IMR-90 (cell line): ENCODE measurements around the gene SPATA3. TPM values are rescaled to one million over a fixed set of nuclear protein-coding genes. Genes with fewer than 3 reads are reported as not detected.

ENCODE experiments used
- ATAC-seq: fragments of 200-7000 bp; cut with Tn5 transposase; 2 replicates; pipeline ENCODE4 v1.9.1; 2020; ENCODE audit warnings: low read depth, mild to moderate bottlenecking, moderate library complexity
- BruUV-seq: library from RNA; stranded (reverse); fragments of 400-500 nt; replicated peaks from 2 replicates; lab custom pipeline; 2021; lab: Mats Ljungman, UMichigan
- CTCF ChIA-PET: fragments of 300-600 bp; formaldehyde crosslinking; extraction: SDS; loops from one replicate; lab custom pipeline; 2021; ENCODE audit warnings: antibody characterized with exemption; lab: Yijun Ruan, JAX
- POLR2A ChIA-PET: fragments of 300-600 bp; sonication (Branson Sonifier 250); formaldehyde crosslinking; loops from one replicate; lab custom pipeline; 2022; ENCODE audit warnings: antibody characterized with exemption; ENCODE audit not compliant: unreplicated experiment; lab: Charles Lee
- DNase-seq: peaks from one replicate; pipeline ENCODE4 v3.0.0; 2013
- H2AFZ ChIP-seq: replicated peaks from 2 replicates; pipeline ENCODE3; 2013; ENCODE audit warnings: low read length, mild to moderate bottlenecking; ENCODE audit not compliant: poor library complexity
- H2AK5ac ChIP-seq: 2 replicates; pipeline ENCODE4 v1.6.1; 2013; ENCODE audit warnings: low read depth, low read length, inconsistent platforms
- H2AK9ac ChIP-seq: replicated peaks from 2 replicates; pipeline ENCODE3; 2013; ENCODE audit warnings: mild to moderate bottlenecking, low read depth, low read length, moderate library complexity; ENCODE audit not compliant: poor library complexity
- H2BK120ac ChIP-seq: 2 replicates; pipeline ENCODE4 v1.6.1; 2013; ENCODE audit warnings: low read depth, low read length, inconsistent platforms
- H2BK15ac ChIP-seq: 3 replicates; pipeline ENCODE4 v1.6.1; 2013; ENCODE audit warnings: low read depth, low read length, inconsistent platforms
- H2BK20ac ChIP-seq: 2 replicates; pipeline ENCODE4 v1.6.1; 2013; ENCODE audit warnings: low read depth, mild to moderate bottlenecking, inconsistent platforms, low read length, moderate library complexity
- H2BK5ac ChIP-seq: 2 replicates; pipeline ENCODE4 v1.6.1; 2013; ENCODE audit warnings: mild to moderate bottlenecking, low read depth, low read length, inconsistent platforms; ENCODE audit not compliant: poor library complexity, severe bottlenecking
- H3K14ac ChIP-seq: replicated peaks from 2 replicates; pipeline ENCODE4 v1.6.1; 2013; ENCODE audit warnings: low read depth, low read length, inconsistent platforms
- H3K18ac ChIP-seq: 2 replicates; pipeline ENCODE4 v1.6.1; 2013; ENCODE audit warnings: low read depth, low read length, control low read depth
- H3K23ac ChIP-seq: 2 replicates; pipeline ENCODE4 v1.6.1; 2013; ENCODE audit warnings: low read depth, low read length, inconsistent platforms
- H3K27ac ChIP-seq: 2 replicates; pipeline ENCODE4 v1.5.1; 2013; ENCODE audit warnings: mild to moderate bottlenecking, control low read depth, low read length; ENCODE audit not compliant: insufficient read depth
- H3K27me3 ChIP-seq: 2 replicates; pipeline ENCODE4 v1.6.1; 2013; ENCODE audit warnings: low read length; ENCODE audit not compliant: control insufficient read depth, insufficient read depth
- H3K36me3 ChIP-seq: 2 replicates; pipeline ENCODE4 v1.6.1; 2013; ENCODE audit warnings: low read length, mixed read lengths; ENCODE audit not compliant: control insufficient read depth, insufficient read depth
- H3K4ac ChIP-seq: 2 replicates; pipeline ENCODE4 v1.6.1; 2013; ENCODE audit warnings: low read depth, low read length, inconsistent platforms
- H3K4me1 ChIP-seq: 2 replicates; pipeline ENCODE4 v1.6.1; 2013; ENCODE audit warnings: low read length, mixed read lengths; ENCODE audit not compliant: control insufficient read depth, insufficient read depth
- H3K4me2 ChIP-seq: 2 replicates; pipeline ENCODE4 v1.6.1; 2013; ENCODE audit warnings: low read depth, mild to moderate bottlenecking, control low read depth, low read length, moderate library complexity
- H3K4me3 ChIP-seq: 2 replicates; pipeline ENCODE4 v1.5.1; 2013; ENCODE audit warnings: low read depth, mild to moderate bottlenecking, control low read depth, low read length, moderate library complexity; ENCODE audit not compliant: insufficient read depth
- H3K56ac ChIP-seq: 2 replicates; pipeline ENCODE4 v1.6.1; 2013; ENCODE audit warnings: low read length, inconsistent platforms; ENCODE audit not compliant: insufficient read depth; ENCODE audit errors: extremely low read depth
- H3K79me1 ChIP-seq, 2 experiments: 2 replicates each; pipeline ENCODE4 v1.6.1; 2013; ENCODE audit warnings: low read length in 2 of 2, inconsistent platforms in 1 of 2, low read depth in 1 of 2
- H3K9ac ChIP-seq: 2 replicates; pipeline ENCODE4 v1.6.1; 2013; ENCODE audit warnings: low read depth, low read length, control low read depth
- H3K9me1 ChIP-seq: 2 replicates; pipeline ENCODE4 v1.6.1; 2013; ENCODE audit warnings: low read length, inconsistent platforms; ENCODE audit not compliant: insufficient read depth
- H3K9me3 ChIP-seq: 2 replicates; pipeline ENCODE4 v1.6.1; 2013; ENCODE audit warnings: low read length; ENCODE audit not compliant: control insufficient read depth, insufficient read depth
- H4K20me1 ChIP-seq: 2 replicates; pipeline ENCODE4 v1.6.1; 2013; ENCODE audit warnings: low read length, inconsistent platforms; ENCODE audit not compliant: insufficient read depth
- H4K5ac ChIP-seq: 2 replicates; pipeline ENCODE4 v1.6.1; 2013; ENCODE audit warnings: mild to moderate bottlenecking, low read depth, low read length, control low read depth
- H4K8ac ChIP-seq, 2 experiments: 2 replicates each; pipeline ENCODE4 v1.6.1; 2013; ENCODE audit warnings: low read depth in 2 of 2, low read length in 2 of 2, control low read depth in 1 of 2, inconsistent platforms in 1 of 2
- H4K91ac ChIP-seq: 2 replicates; pipeline ENCODE4 v1.6.1; 2013; ENCODE audit warnings: low read depth, low read length, inconsistent platforms; ENCODE audit not compliant: insufficient read depth
- BHLHE40 ChIP-seq: fragments of 150-350 bp; IDR thresholded peaks from 2 replicates; pipeline ENCODE4 v1.6.1; 2016; ENCODE audit warnings: mild to moderate bottlenecking, low read depth, low read length
- CEBPB ChIP-seq: IDR thresholded peaks from 2 replicates; pipeline ENCODE4 v1.6.1; 2012; ENCODE audit warnings: low read depth, low read length, improper control_type of control experiment
- CHD1 ChIP-seq: IDR thresholded peaks from 2 replicates; pipeline ENCODE4 v1.6.1; 2012; ENCODE audit warnings: low read depth, low read length, improper control_type of control experiment
- FOS ChIP-seq: fragments of 150-350 bp; IDR thresholded peaks from 2 replicates; pipeline ENCODE4 v1.6.1; 2016; ENCODE audit warnings: low read depth, low read length
- MAFK ChIP-seq: IDR thresholded peaks from 2 replicates; pipeline ENCODE4 v1.6.1; 2012; ENCODE audit warnings: low read depth, low read length, improper control_type of control experiment
- MAZ ChIP-seq: IDR thresholded peaks from 2 replicates; pipeline ENCODE4 v1.6.1; 2012; ENCODE audit warnings: low read depth, mild to moderate bottlenecking, low read length, improper control_type of control experiment, moderate library complexity, borderline replicate concordance
- MXI1 ChIP-seq: IDR thresholded peaks from 2 replicates; pipeline ENCODE4 v1.6.1; 2012; ENCODE audit warnings: low read depth, mild to moderate bottlenecking, low read length, moderate library complexity, borderline replicate concordance
- NFE2L2 ChIP-seq: fragments of 150-350 bp; IDR thresholded peaks from 2 replicates; pipeline ENCODE4 v1.6.1; 2016; ENCODE audit warnings: low read depth, mild to moderate bottlenecking, low read length
- POLR2A ChIP-seq: IDR thresholded peaks from 2 replicates; pipeline ENCODE4 v1.6.1; 2012; ENCODE audit warnings: mild to moderate bottlenecking, low read depth, low read length
- RAD21 ChIP-seq: IDR thresholded peaks from 2 replicates; pipeline ENCODE4 v1.6.1; 2012; ENCODE audit warnings: low read length, improper control_type of control experiment
- RCOR1 ChIP-seq: IDR thresholded peaks from 2 replicates; pipeline ENCODE4 v1.6.1; 2012; ENCODE audit warnings: mild to moderate bottlenecking, low read length, improper control_type of control experiment; ENCODE audit not compliant: insufficient replicate concordance
- RFX5 ChIP-seq: IDR thresholded peaks from 2 replicates; pipeline ENCODE4 v1.8.0; 2012; ENCODE audit warnings: low read depth, mild to moderate bottlenecking, low read length, moderate library complexity
- SMC3 ChIP-seq: fragments of 150-350 bp; IDR thresholded peaks from 2 replicates; pipeline ENCODE4 v1.6.1; 2016; ENCODE audit warnings: low read depth, mild to moderate bottlenecking, antibody characterized with exemption, low read length, moderate library complexity
- WGBS, 2 experiments: methylation state at CpG; one replicate each; pipeline versions ENCODE4 v1.1.5 to v1.1.7; 2013; ENCODE audit warnings: missing lambda C conversion rate in 2 of 2; ENCODE audit not compliant: insufficient read length in 1 of 2; ENCODE audit errors: extremely low coverage in 2 of 2; 5-methylcytosine and 5-hydroxymethylcytosine counted together
- dilution Hi-C: fragments of 300-500 bp; cut with HindIII; formaldehyde crosslinking; loops from one replicate; pipeline ENCODE4 v1.14.3; 2018; ENCODE audit warnings: low sequenced_read_pairs; ENCODE audit not compliant: unreplicated experiment
- in situ Hi-C: fragments of 300-500 bp; cut with MboI; formaldehyde crosslinking; loops from 3 replicates; pipeline ENCODE4 v1.14.3; 2019; ENCODE audit warnings: low sequenced_read_pairs, inconsistent platforms, mixed read lengths
- intact Hi-C: fragments of 100-400 bp; cut with micrococcal nuclease; formaldehyde crosslinking; loops from 2 replicates; pipeline ENCODE4 v1.10.0; 2022
- polyA plus RNA-seq, 3 experiments: library from polyadenylated mRNA; depleted of rRNA; stranded (reverse); fragments of >200 nt; gene quantifications; 2 replicates each; pipeline ENCODE4 v1.2.3, GENCODE V29; 2012; ENCODE audit warnings: low replicate concordance in 1 of 3
- total RNA-seq: library from RNA; depleted of rRNA; stranded (reverse); fragments of >200 nt; gene quantifications from 2 replicates; pipeline ENCODE4 v1.2.3, GENCODE V29; 2012
- TF ChIP-seq, protein P1 (sequence below): fragments of 150-350 bp; IDR thresholded peaks from 2 replicates; pipeline ENCODE4 v1.6.1; 2016; ENCODE audit warnings: low read depth, mild to moderate bottlenecking, low read length, moderate library complexity, borderline replicate concordance
- TF ChIP-seq, protein P2 (sequence below): conservative IDR thresholded peaks from 2 replicates; pipeline ENCODE4 v1.5.1; 2012; ENCODE audit warnings: mild to moderate bottlenecking, low read depth, low read length, improper control_type of control experiment

Gene SPATA3
- total and polyA plus RNA-seq, 2 of the 4 experiments (the other 2 are of a cell fraction) = not detected

DNA sequence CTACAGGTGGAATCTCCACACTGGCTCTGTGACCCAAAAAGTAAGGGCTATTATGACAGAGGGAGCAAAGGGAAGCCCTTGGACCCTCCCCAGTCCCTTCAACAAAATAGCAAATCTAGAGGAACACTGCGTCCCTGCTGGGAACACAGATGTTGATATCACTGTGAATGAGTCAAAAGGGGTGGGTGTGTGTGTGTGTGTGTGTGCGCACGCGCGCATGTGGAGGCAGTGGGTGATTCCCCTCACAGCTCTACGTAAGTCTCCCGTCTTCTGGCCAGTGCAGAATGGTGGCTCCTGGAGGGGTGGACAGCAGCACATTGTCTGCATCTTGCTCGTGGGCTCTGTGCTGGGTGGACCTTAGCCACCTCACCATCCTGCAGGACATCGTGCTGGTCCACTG is 33.6 kb downstream of the SPATA3 start:
- BruUV-seq = no TSS peak
- no peak for ATAC-seq
- Histone ChIP-seq H4K5ac (no peak overlapping the region), H3K9me3 (peaks cover 2% of the 10 kb centered on the region; the same call in 1 of the 2 replicates), H3K79me1 (no peaks in the 10 kb centered on the region), H3K9me1 (0 out of 2 replicates have a peak, but pooled peaks cover 2% of the 10 kb centered on the region), H3K27me3 (peaks cover 29% of the 10 kb centered on the region), H4K8ac (no peak overlapping the region), H3K14ac (no peak overlapping the region), H3K27ac (no peak overlapping the region), H3K9ac (no peak overlapping the region), H3K4me2 (no peak overlapping the region), H2BK120ac (no peak overlapping the region), H3K36me3 (no peaks in the 10 kb centered on the region), H3K4me3 (no peak overlapping the region), H2AK9ac (no peak overlapping the region), H3K4me1 (no peaks in the 10 kb centered on the region), H4K91ac (no peak overlapping the region), H2BK20ac (no peak overlapping the region), H3K23ac (no peak overlapping the region), H2BK5ac (no peak overlapping the region), H2AK5ac (no peak overlapping the region), H3K56ac (no peak overlapping the region), H3K18ac (no peak overlapping the region), H2AFZ (no peak overlapping the region), H3K4ac (no peak overlapping the region), H4K20me1 (no peaks in the 10 kb centered on the region), H2BK15ac (no peak overlapping the region)
- POLR2A ChIA-PET = no interaction called here
- in situ Hi-C loops = no loop called here
- DNase-seq = no peak
- 66% methylated on average over 3 of the region's 9 CpGs; no CpG with 5 or more reads in 1 of the 2 experiments for WGBS, 2 experiments
- CTCF ChIA-PET = no interaction called here
- intact Hi-C loops = no loop called here
- dilution Hi-C loops = no loop called here
- TF ChIP-seq MAFK (no peak), FOS (no peak), BHLHE40 (no peak), CEBPB (no peak), RFX5 (no peak), MAZ (no peak), RAD21 (no peak), POLR2A (no peak), NFE2L2 (no peak), SMC3 (no peak), RCOR1 (no peak), MXI1 (no peak), CHD1 (no peak)
- TF ChIP-seq, protein P1, sequence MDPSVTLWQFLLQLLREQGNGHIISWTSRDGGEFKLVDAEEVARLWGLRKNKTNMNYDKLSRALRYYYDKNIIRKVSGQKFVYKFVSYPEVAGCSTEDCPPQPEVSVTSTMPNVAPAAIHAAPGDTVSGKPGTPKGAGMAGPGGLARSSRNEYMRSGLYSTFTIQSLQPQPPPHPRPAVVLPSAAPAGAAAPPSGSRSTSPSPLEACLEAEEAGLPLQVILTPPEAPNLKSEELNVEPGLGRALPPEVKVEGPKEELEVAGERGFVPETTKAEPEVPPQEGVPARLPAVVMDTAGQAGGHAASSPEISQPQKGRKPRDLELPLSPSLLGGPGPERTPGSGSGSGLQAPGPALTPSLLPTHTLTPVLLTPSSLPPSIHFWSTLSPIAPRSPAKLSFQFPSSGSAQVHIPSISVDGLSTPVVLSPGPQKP = no peak
- TF ChIP-seq, protein P2, sequence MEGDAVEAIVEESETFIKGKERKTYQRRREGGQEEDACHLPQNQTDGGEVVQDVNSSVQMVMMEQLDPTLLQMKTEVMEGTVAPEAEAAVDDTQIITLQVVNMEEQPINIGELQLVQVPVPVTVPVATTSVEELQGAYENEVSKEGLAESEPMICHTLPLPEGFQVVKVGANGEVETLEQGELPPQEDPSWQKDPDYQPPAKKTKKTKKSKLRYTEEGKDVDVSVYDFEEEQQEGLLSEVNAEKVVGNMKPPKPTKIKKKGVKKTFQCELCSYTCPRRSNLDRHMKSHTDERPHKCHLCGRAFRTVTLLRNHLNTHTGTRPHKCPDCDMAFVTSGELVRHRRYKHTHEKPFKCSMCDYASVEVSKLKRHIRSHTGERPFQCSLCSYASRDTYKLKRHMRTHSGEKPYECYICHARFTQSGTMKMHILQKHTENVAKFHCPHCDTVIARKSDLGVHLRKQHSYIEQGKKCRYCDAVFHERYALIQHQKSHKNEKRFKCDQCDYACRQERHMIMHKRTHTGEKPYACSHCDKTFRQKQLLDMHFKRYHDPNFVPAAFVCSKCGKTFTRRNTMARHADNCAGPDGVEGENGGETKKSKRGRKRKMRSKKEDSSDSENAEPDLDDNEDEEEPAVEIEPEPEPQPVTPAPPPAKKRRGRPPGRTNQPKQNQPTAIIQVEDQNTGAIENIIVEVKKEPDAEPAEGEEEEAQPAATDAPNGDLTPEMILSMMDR = no peak
